Measurements from ENCODE around the gene IRAK3.

IRAK3 gene

DNA sequence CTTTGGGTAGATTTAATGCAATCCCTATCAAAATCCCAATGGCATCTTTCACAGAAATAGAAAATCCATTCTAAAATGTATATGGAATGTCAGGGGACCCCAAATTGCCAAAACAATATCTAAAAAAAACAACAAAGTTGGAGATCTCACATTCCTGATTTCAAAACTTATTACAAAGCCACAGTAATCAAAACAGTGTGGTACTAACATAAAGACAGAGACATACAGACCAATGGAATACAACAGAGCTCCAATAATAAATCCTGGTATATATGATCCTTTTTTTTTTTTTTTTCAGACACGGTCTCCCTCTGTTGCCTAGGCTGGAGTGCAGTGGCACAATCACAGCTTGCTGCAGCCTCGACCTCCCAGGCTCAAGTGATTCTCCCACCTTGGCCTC lies 23.9 kb upstream of the IRAK3 start:
- peaks cover 5% of the 10 kb centered on the region for H3K9me3 ChIP-seq (ENCODE audit: insufficient read depth, low read length, severe bottlenecking)
- no peak overlapping the region for H2AFZ ChIP-seq (ENCODE audit: low read depth, low read length)
- H3K79me2 ChIP-seq (ENCODE audit: insufficient read depth, low read length) = peaks cover 88% of the 10 kb centered on the region
- 0 out of 2 replicates have a peak, but pooled peaks cover 3% of the 10 kb centered on the region for H4K20me1 ChIP-seq (ENCODE audit: insufficient read depth, low read length)
- no peak overlapping the region for H3K9ac ChIP-seq (ENCODE audit: low read depth, low read length)
- H3K4me3 ChIP-seq (ENCODE audit: low read depth in 1 of 2, low read length in 2 of 2) = no peak overlapping the region
- peaks cover 32% of the 10 kb centered on the region for H3K36me3 ChIP-seq (ENCODE audit: insufficient read depth, low read length)
- no peak overlapping the region for H3K4me2 ChIP-seq (ENCODE audit: insufficient read depth, low read length)
- H3K27me3 ChIP-seq (ENCODE audit: insufficient read depth, low read length, poor library complexity) = no peaks in the 10 kb centered on the region
- no peak for DNase-seq
- TF ChIP-seq, protein P1, sequence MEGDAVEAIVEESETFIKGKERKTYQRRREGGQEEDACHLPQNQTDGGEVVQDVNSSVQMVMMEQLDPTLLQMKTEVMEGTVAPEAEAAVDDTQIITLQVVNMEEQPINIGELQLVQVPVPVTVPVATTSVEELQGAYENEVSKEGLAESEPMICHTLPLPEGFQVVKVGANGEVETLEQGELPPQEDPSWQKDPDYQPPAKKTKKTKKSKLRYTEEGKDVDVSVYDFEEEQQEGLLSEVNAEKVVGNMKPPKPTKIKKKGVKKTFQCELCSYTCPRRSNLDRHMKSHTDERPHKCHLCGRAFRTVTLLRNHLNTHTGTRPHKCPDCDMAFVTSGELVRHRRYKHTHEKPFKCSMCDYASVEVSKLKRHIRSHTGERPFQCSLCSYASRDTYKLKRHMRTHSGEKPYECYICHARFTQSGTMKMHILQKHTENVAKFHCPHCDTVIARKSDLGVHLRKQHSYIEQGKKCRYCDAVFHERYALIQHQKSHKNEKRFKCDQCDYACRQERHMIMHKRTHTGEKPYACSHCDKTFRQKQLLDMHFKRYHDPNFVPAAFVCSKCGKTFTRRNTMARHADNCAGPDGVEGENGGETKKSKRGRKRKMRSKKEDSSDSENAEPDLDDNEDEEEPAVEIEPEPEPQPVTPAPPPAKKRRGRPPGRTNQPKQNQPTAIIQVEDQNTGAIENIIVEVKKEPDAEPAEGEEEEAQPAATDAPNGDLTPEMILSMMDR (IDR thresholded peaks at IDR 0.05; ENCODE audit: borderline replicate concordance, extremely low read depth, low read length, poor library complexity, severe bottlenecking) = no peak
- TF ChIP-seq EZH2 (IDR thresholded peaks at IDR 0.05; ENCODE audit: borderline replicate concordance, low read depth, low read length, severe bottlenecking) = no peak
- no peak overlapping the region for H3K27ac ChIP-seq (ENCODE audit: low read length)
- peaks cover 22% of the 10 kb centered on the region for H3K4me1 ChIP-seq (ENCODE audit: insufficient read depth, low read length)
- ATAC-seq (ENCODE audit: insufficient read depth, low read depth) = no peak

GRCh38 chr12:66166561-66166960 lies 22.5 kb upstream of the IRAK3 start:
- H3K9me3 ChIP-seq (ENCODE audit: insufficient read depth, low read length, severe bottlenecking) = peaks cover 5% of the 10 kb centered on the region
- no peak overlapping the region for H3K9ac ChIP-seq (ENCODE audit: low read depth, low read length)
- H4K20me1 ChIP-seq (ENCODE audit: insufficient read depth, low read length) = 0 out of 2 replicates have a peak, but pooled peaks cover 3% of the 10 kb centered on the region
- TF ChIP-seq, protein P1 (IDR thresholded peaks at IDR 0.05; ENCODE audit: borderline replicate concordance, extremely low read depth, low read length, poor library complexity, severe bottlenecking) = no peak
- TF ChIP-seq EZH2 (IDR thresholded peaks at IDR 0.05; ENCODE audit: borderline replicate concordance, low read depth, low read length, severe bottlenecking) = no peak
- H3K27ac ChIP-seq (ENCODE audit: low read length) = no peak overlapping the region
- H2AFZ ChIP-seq (ENCODE audit: low read depth, low read length) = no peak overlapping the region
- H3K4me1 ChIP-seq (ENCODE audit: insufficient read depth, low read length) = peaks cover 32% of the 10 kb centered on the region
- no peaks in the 10 kb centered on the region for H3K27me3 ChIP-seq (ENCODE audit: insufficient read depth, low read length, poor library complexity)
- no peak for ATAC-seq (ENCODE audit: insufficient read depth, low read depth)
- no peak overlapping the region for H3K4me2 ChIP-seq (ENCODE audit: insufficient read depth, low read length)
- peaks cover 22% of the 10 kb centered on the region; the same call in 1 of the 2 replicates for H3K36me3 ChIP-seq (ENCODE audit: insufficient read depth, low read length)
- no peak for DNase-seq
- H3K79me2 ChIP-seq (ENCODE audit: insufficient read depth, low read length) = peaks cover 80% of the 10 kb centered on the region
- no peak overlapping the region for H3K4me3 ChIP-seq (ENCODE audit: low read depth in 1 of 2, low read length in 2 of 2)

DNA sequence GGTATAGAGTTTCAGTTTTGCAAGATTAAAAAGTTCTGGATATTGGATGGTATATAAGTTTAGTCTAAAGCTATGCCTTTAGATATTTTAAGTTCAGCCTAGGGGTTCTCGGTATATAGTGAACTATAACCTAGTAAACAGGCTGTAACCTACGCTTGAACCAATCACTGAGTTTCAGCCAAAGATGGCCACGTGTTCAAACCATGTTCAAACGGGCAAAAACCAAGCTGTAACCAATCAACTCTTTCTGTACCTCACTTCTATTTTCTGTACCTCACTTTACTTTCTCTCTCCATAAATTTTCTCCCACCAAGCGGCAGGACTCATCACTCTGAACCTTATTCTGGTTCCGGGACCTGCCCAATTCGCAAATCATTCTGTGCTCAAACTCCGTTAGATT lies 20.6 kb upstream of the IRAK3 start:
- Histone ChIP-seq H4K20me1 (ENCODE audit: insufficient read depth, low read length) (0 out of 2 replicates have a peak, but pooled peaks cover 3% of the 10 kb centered on the region), H3K36me3 (ENCODE audit: insufficient read depth, low read length) (peaks cover 22% of the 10 kb centered on the region; the same call in 1 of the 2 replicates), H3K4me2 (ENCODE audit: insufficient read depth, low read length) (peak overlapping the region; percentile 72), H3K9ac (ENCODE audit: low read depth, low read length) (peak overlapping the region; percentile 69), H3K27ac (ENCODE audit: low read length) (peak overlapping the region; percentile 100), H3K4me3 (ENCODE audit: low read depth in 1 of 2, low read length in 2 of 2) (peak overlapping the region; percentile 32 to 82; a peak in 3 of 4 replicates), H3K79me2 (ENCODE audit: insufficient read depth, low read length) (peaks cover 61% of the 10 kb centered on the region), H2AFZ (ENCODE audit: low read depth, low read length) (no peak overlapping the region; the same call in 1 of the 2 replicates), H3K27me3 (ENCODE audit: insufficient read depth, low read length, poor library complexity) (no peaks in the 10 kb centered on the region), H3K4me1 (ENCODE audit: insufficient read depth, low read length) (peaks cover 32% of the 10 kb centered on the region), H3K9me3 (ENCODE audit: insufficient read depth, low read length, severe bottlenecking) (peaks cover 5% of the 10 kb centered on the region)
- DNase-seq (no peak), ATAC-seq (ENCODE audit: insufficient read depth, low read depth) (no peak)
- TF ChIP-seq EZH2 (IDR thresholded peaks at IDR 0.05; ENCODE audit: borderline replicate concordance, low read depth, low read length, severe bottlenecking) = no peak
- TF ChIP-seq, protein P1 (IDR thresholded peaks at IDR 0.05; ENCODE audit: borderline replicate concordance, extremely low read depth, low read length, poor library complexity, severe bottlenecking) = no peak
